H1 (cell line): Measurements from ENCODE around the gene ZBTB4. TPM values are rescaled to one million over a fixed set of nuclear protein-coding genes. Genes with fewer than 3 reads are reported as not detected.

Source experiments
- CTCF ChIA-PET: fragments of 300-600 bp; sonication (Branson Sonifier 250); formaldehyde crosslinking; loops from one replicate; lab custom pipeline; 2021; ENCODE audit not compliant: partially characterized antibody; lab: Charles Lee
- POLR2A ChIA-PET: fragments of 300-600 bp; sonication (Branson Sonifier 250); formaldehyde crosslinking; loops from one replicate; lab custom pipeline; 2021; ENCODE audit warnings: inconsistent platforms; ENCODE audit not compliant: partially characterized antibody; lab: Charles Lee
- DNase-seq, 2 experiments: peaks; one replicate each; pipeline versions ENCODE4 v3.0.0 to v3.0.0-alpha.2; 2010 to 2022; ENCODE audit warnings: low spot score in 2 of 2, low read depth in 1 of 2, mixed read lengths in 1 of 2
- FAIRE-seq: peaks from 2 replicates; lab custom pipeline; 2011; peaks lifted over from hg19 to GRCh38; lab: Jason Lieb, UNC
- H2AFZ ChIP-seq: 2 replicates; pipeline ENCODE4 v1.8.1; 2012; ENCODE audit warnings: low read length, inconsistent platforms
- H2AK5ac ChIP-seq: 2 replicates; pipeline ENCODE4 v1.6.1; 2013; ENCODE audit warnings: low read depth, low read length
- H2BK120ac ChIP-seq: replicated peaks from 2 replicates; pipeline ENCODE3; 2013; ENCODE audit warnings: low read depth, low read length, inconsistent platforms
- H2BK12ac ChIP-seq: 2 replicates; pipeline ENCODE4 v1.6.1; 2013; ENCODE audit warnings: low read depth, low read length
- H2BK15ac ChIP-seq: 2 replicates; pipeline ENCODE4 v1.6.1; 2013; ENCODE audit warnings: low read length
- H2BK20ac ChIP-seq: 2 replicates; pipeline ENCODE4 v1.6.1; 2013; ENCODE audit warnings: low read length
- H2BK5ac ChIP-seq: 2 replicates; pipeline ENCODE4 v1.6.1; 2013; ENCODE audit warnings: low read depth, low read length
- H3K14ac ChIP-seq: 2 replicates; pipeline ENCODE4 v1.6.1; 2013; ENCODE audit warnings: inconsistent platforms; ENCODE audit not compliant: insufficient read length
- H3K18ac ChIP-seq: 2 replicates; pipeline ENCODE4 v1.6.1; 2013; ENCODE audit warnings: low read length; ENCODE audit errors: extremely low read depth
- H3K23ac ChIP-seq: 2 replicates; pipeline ENCODE4 v1.6.1; 2013; ENCODE audit warnings: inconsistent platforms; ENCODE audit not compliant: insufficient read length
- H3K23me2 ChIP-seq: 2 replicates; pipeline ENCODE4 v1.6.1; 2013; ENCODE audit warnings: low read depth, low read length
- H3K27ac ChIP-seq: 2 replicates; pipeline ENCODE4 v1.6.1; 2011; ENCODE audit warnings: low read depth, low read length, inconsistent platforms
- H3K27me3 ChIP-seq, 4 experiments: replicated peaks in 1 of 4; 1 replicate in 1 of 4; 2 replicates in 3 of 4; pipeline versions ENCODE4 v1.6.1 to v1.8.1; 2011 to 2013; ENCODE audit warnings: low read length in 3 of 4, mild to moderate bottlenecking in 3 of 4, inconsistent platforms in 2 of 4, mixed read lengths in 2 of 4, moderate library complexity in 1 of 4; ENCODE audit not compliant: control insufficient read depth in 3 of 4, insufficient read depth in 3 of 4; ENCODE audit errors: extremely low read depth in 1 of 4
- H3K36me3 ChIP-seq, 4 experiments: 2 replicates each; pipeline versions ENCODE4 v1.6.1 to v1.8.1; 2011 to 2013; ENCODE audit warnings: mild to moderate bottlenecking in 4 of 4, low read length in 3 of 4, moderate library complexity in 2 of 4, control low read depth in 1 of 4, inconsistent platforms in 1 of 4; ENCODE audit not compliant: insufficient read depth in 4 of 4, control insufficient read depth in 2 of 4
- H3K4ac ChIP-seq: replicated peaks from 2 replicates; pipeline ENCODE3; 2013; ENCODE audit warnings: low read length, low read depth, mixed read lengths, inconsistent platforms; ENCODE audit not compliant: insufficient read length
- H3K4me1 ChIP-seq, 4 experiments: replicated peaks in 1 of 4; 1 replicate in 1 of 4; 2 replicates in 3 of 4; pipeline versions ENCODE4 v1.6.1 to v1.8.1; 2011 to 2013; ENCODE audit warnings: low read length in 3 of 4, inconsistent platforms in 2 of 4, mixed read lengths in 1 of 4; ENCODE audit not compliant: insufficient read depth in 4 of 4, control insufficient read depth in 3 of 4
- H3K4me2 ChIP-seq, 2 experiments: 2 replicates each; pipeline versions ENCODE4 v1.6.1 to v1.8.1; 2011 to 2013; ENCODE audit warnings: low read depth in 2 of 2, low read length in 2 of 2, control low read depth in 1 of 2, inconsistent platforms in 1 of 2, mild to moderate bottlenecking in 1 of 2; ENCODE audit not compliant: insufficient read depth in 1 of 2
- H3K4me3 ChIP-seq, 4 experiments: fragments of 200-600, 300-600 bp in 1 of 4; sonication (generic), shearing (Covaris generic), sonication (Bioruptor Twin) in 1 of 4; 2 replicates each; pipeline versions ENCODE4 v1.5.1 to v1.8.1; 2011 to 2016; ENCODE audit warnings: low read length in 4 of 4, low read depth in 3 of 4, control low read depth in 2 of 4, inconsistent platforms in 2 of 4, mild to moderate bottlenecking in 2 of 4, mixed read lengths in 1 of 4, moderate library complexity in 1 of 4; ENCODE audit not compliant: insufficient read depth in 2 of 4; ENCODE audit errors: extremely low read depth in 1 of 4
- H3K56ac ChIP-seq: replicated peaks from 2 replicates; pipeline ENCODE3; 2013; ENCODE audit warnings: low read depth, mild to moderate bottlenecking, mixed read lengths, low read length, inconsistent platforms; ENCODE audit not compliant: insufficient read length
- H3K79me1 ChIP-seq: 2 replicates; pipeline ENCODE4 v1.6.1; 2013; ENCODE audit warnings: low read depth, low read length, control low read depth
- H3K79me2 ChIP-seq, 2 experiments: 2 replicates each; pipeline versions ENCODE4 v1.6.1 to v1.8.1; 2012 to 2013; ENCODE audit warnings: low read length in 2 of 2, mild to moderate bottlenecking in 2 of 2, inconsistent platforms in 1 of 2; ENCODE audit not compliant: insufficient read depth in 2 of 2, control insufficient read depth in 1 of 2
- H3K9ac ChIP-seq, 4 experiments: replicated peaks in 1 of 4; 1 replicate in 1 of 4; 2 replicates in 3 of 4; pipeline versions ENCODE4 v1.6.1 to v1.8.1; 2011 to 2013; ENCODE audit warnings: low read depth in 3 of 4, low read length in 3 of 4, control low read depth in 2 of 4, mild to moderate bottlenecking in 2 of 4, moderate library complexity in 2 of 4, inconsistent platforms in 1 of 4; ENCODE audit errors: extremely low read depth in 1 of 4
- H3K9me3 ChIP-seq, 2 experiments: 2 replicates each; pipeline versions ENCODE4 v1.6.1 to v1.8.1; 2012 to 2013; ENCODE audit warnings: mild to moderate bottlenecking in 2 of 2, moderate library complexity in 2 of 2, control low read depth in 1 of 2, inconsistent platforms in 1 of 2, low read depth in 1 of 2, low read length in 1 of 2, mixed read lengths in 1 of 2; ENCODE audit not compliant: insufficient read depth in 2 of 2
- H4K20me1 ChIP-seq, 2 experiments: replicated peaks in 1 of 2; 2 replicates each; pipeline versions ENCODE3 to v1.8.1; 2011 to 2013; ENCODE audit warnings: inconsistent platforms in 2 of 2, low read length in 2 of 2, mild to moderate bottlenecking in 1 of 2; ENCODE audit not compliant: insufficient read depth in 2 of 2, control insufficient read depth in 1 of 2
- H4K5ac ChIP-seq: 2 replicates; pipeline ENCODE4 v1.6.1; 2013; ENCODE audit warnings: low read length, low read depth, mixed read lengths, inconsistent platforms; ENCODE audit not compliant: insufficient read length
- H4K8ac ChIP-seq: 2 replicates; pipeline ENCODE4 v1.8.0; 2013; ENCODE audit warnings: mild to moderate bottlenecking, moderate library complexity, low read length, inconsistent platforms; ENCODE audit not compliant: insufficient read depth; ENCODE audit errors: extremely low read depth
- H4K91ac ChIP-seq: replicated peaks from 2 replicates; pipeline ENCODE3; 2013; ENCODE audit warnings: low read length, mixed read lengths, inconsistent platforms; ENCODE audit not compliant: insufficient read length
- JUND ChIP-seq: IDR thresholded peaks from 2 replicates; pipeline ENCODE4 v1.6.1; 2011; ENCODE audit warnings: mild to moderate bottlenecking, improper control_type of control experiment, low read length
- POLR2A ChIP-seq, 2 experiments: IDR thresholded peaks; 1 replicate in 1 of 2; 2 replicates in 1 of 2; pipeline ENCODE4 v1.6.1; 2011; ENCODE audit warnings: low read depth in 2 of 2, low read length in 2 of 2, mild to moderate bottlenecking in 2 of 2; ENCODE audit errors: control extremely low read depth in 1 of 2
- WGBS, 2 experiments: shearing (Covaris generic) in 1 of 2; methylation state at CpG; one replicate each; pipeline versions ENCODE4 v1.1.6 to v1.1.7; 2013 to 2015; ENCODE audit warnings: low lambda C conversion rate in 2 of 2, mixed read lengths in 2 of 2, inconsistent platforms in 1 of 2, low coverage in 1 of 2, missing lambda C conversion rate in 1 of 2; ENCODE audit not compliant: insufficient replicate concordance in 2 of 2, insufficient coverage in 1 of 2, insufficient read length in 1 of 2; ENCODE audit errors: extremely low coverage in 1 of 2, missing lambda C conversion rate in 1 of 2; 5-methylcytosine and 5-hydroxymethylcytosine counted together
- polyA plus RNA-seq, 7 experiments: library from polyadenylated mRNA; depleted of rRNA in 3 of 7; stranded (reverse) in 5 of 7; unstranded in 2 of 7; fragments of >200 nt in 5 of 7; fragments of 200-250 nt in 2 of 7; gene quantifications; 1 replicate in 5 of 7; 2 replicates in 1 of 7; 4 replicates in 1 of 7; pipeline versions ENCODE4 v1.2.1 to v1.2.3, GENCODE V29; 2011 to 2013; ENCODE audit warnings: missing spikeins in 2 of 7, mixed read lengths in 2 of 7
- total RNA-seq: library from RNA; stranded (reverse); fragmentation: NEBNext Ultra II Directional; extraction: Animal tissue kit (Norgen Biotek cat#: 25700); gene quantifications from 2 replicates; pipeline ENCODE4 v1.2.1, GENCODE V29; 2021

Gene ZBTB4
- total and polyA plus RNA-seq, 2 of the 8 experiments (the other 6 are each of a cell fraction or from before 2014, with no cell fraction given): 5.9 to 10.1 TPM

DNA sequence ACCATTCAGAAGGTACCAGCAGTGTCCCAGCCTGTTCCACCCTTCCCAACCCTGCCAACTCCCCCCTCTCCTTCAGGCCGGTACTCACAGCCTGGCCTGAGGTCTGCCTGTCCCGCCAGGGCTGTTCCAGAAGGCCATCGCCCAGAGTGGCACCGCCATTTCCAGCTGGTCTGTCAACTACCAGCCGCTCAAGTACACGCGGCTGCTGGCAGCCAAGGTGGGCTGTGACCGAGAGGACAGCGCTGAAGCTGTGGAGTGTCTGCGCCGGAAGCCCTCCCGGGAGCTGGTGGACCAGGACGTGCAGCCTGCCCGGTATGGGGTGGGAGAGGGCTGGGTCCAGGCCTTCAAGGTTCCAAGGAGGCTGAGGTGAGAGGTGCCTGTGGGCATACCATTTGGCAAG is 64.6 kb downstream of the ZBTB4 start:
- Histone ChIP-seq H4K5ac (no peak overlapping the region), H3K9me3 (no peaks in the 10 kb centered on the region), H3K4me2 (no peak overlapping the region), H3K4ac (no peak overlapping the region), H2BK15ac (no peak overlapping the region), H2AFZ (no peak overlapping the region), H3K23me2 (peaks cover 4% of the 10 kb centered on the region; the same call in 1 of the 2 replicates), H4K20me1 (peaks cover 2 to 13% of the 10 kb centered on the region in 2 experiments), H3K9ac (no peak overlapping the region), H4K91ac (no peak overlapping the region), H2BK12ac (no peak overlapping the region), H3K23ac (no peak overlapping the region), H2AK5ac (no peak overlapping the region), H3K18ac (no peak overlapping the region), H3K36me3 (peaks cover 0 to 34% (median 14%) of the 10 kb centered on the region in 4 experiments; a peak in 6 of 8 replicates), H3K14ac (no peak overlapping the region), H3K56ac (no peak overlapping the region), H2BK120ac (no peak overlapping the region), H3K27me3 (no peaks in the 10 kb centered on the region), H3K4me3 (no peak overlapping the region), H3K79me2 (no peaks in the 10 kb centered on the region), H3K4me1 (peaks cover 0 to 12% (median 7%) of the 10 kb centered on the region in 4 experiments; a peak in 5 of 7 replicates), H3K27ac (no peak overlapping the region), H3K79me1 (0 out of 2 replicates have a peak, but pooled peaks cover 1% of the 10 kb centered on the region), H2BK5ac (no peak overlapping the region), H4K8ac (no peak overlapping the region), H2BK20ac (no peak overlapping the region)
- CTCF ChIA-PET: interaction anchor here (2.4 kb wide), 1 partner anchor 23 kb away, joined by 5 read pairs; no protein-coding TSS in a partner anchor
- FAIRE-seq (no peak), DNase-seq (no peak)
- TF ChIP-seq JUND: no peak
- TF ChIP-seq POLR2A (IDR thresholded peaks at IDR 0.05; ENCODE audit: control extremely low read depth in 1 of 2, low read depth in 2 of 2, low read length in 2 of 2): no peak
- POLR2A ChIA-PET: interaction anchor here (0.7 to 2.8 kb wide), 6 partner anchors 8 to 69 kb away, joined by 3 to 14 read pairs (median 4); partner anchors contain the start of genes NLGN2 and TMEM256
- WGBS, 2 experiments: 89% methylated on average over 14 of the region's 14 CpGs; no CpG with 5 or more reads in 1 of the 2 experiments
